ENCODE results near the gene MACROH2A2. TPM values are rescaled to one million over a fixed set of nuclear protein-coding genes. Genes with fewer than 3 reads are reported as not detected.
"Not testable (repeated sequence)": the region's sequence is repeated elsewhere in the genome, so short reads cannot be mapped to it uniquely, and the experiment has no call there.

MACROH2A2 gene
- total and polyA plus RNA-seq, 5 donors from 2014 or later = 2.4 to 4.1 (median 3.3) TPM

GRCh38 chr10:70068925-70069324 is 16.3 kb downstream of the MACROH2A2 start:
- H3K4me3 Mint-ChIP-seq = no peak overlapping the region
- ATAC-seq (ENCODE audit: low read depth in 2 of 2) = no peak

DNA sequence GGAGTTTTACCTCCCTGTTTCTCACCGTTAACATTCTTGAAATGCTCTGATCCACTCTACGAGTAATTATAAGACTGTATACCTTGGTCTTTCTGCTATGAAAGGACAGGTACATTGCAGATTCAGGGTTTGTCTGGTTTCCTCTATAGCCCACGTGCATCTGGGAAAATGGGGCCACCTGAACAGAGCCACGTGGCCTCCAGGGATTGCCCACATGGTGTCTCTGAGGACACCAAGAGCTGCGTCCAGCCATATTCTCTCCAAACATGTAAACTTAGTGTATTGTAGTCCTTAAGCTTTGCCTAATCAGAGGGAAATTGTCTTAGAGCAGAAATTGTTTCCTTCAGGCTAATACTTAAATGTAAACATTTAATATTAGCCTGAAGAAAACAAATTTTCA is 16.7 kb downstream of the MACROH2A2 start:
- no peak overlapping the region for H3K27ac Mint-ChIP-seq
- Histone ChIP-seq H3K9me3 (ENCODE audit: control insufficient read depth in 2 of 2, low read length in 2 of 2) (no peaks in the 10 kb centered on the region), H3K4me3 (ENCODE audit: low read depth, low read length) (no peak overlapping the region), H3K27me3 (ENCODE audit: control insufficient read depth, insufficient read depth, low read length) (no peaks in the 10 kb centered on the region), H3K36me3 (ENCODE audit: control insufficient read depth, insufficient read depth, low read length) (no peaks in the 10 kb centered on the region), H3K27ac (ENCODE audit: insufficient read depth, low read length, poor library complexity, severe bottlenecking) (no peak overlapping the region), H3K4me1 (ENCODE audit: control insufficient read depth, insufficient read depth, low read length, poor library complexity, severe bottlenecking) (no peaks in the 10 kb centered on the region)
- no peaks in the 10 kb centered on the region for H3K36me3 Mint-ChIP-seq
- H3K27me3 Mint-ChIP-seq = peaks cover 21% of the 10 kb centered on the region
- no peaks in the 10 kb centered on the region for H3K9me3 Mint-ChIP-seq
- H3K4me1 Mint-ChIP-seq = no peaks in the 10 kb centered on the region
- H3K4me3 Mint-ChIP-seq = no peak overlapping the region
- DNase-seq (no peak), ATAC-seq (ENCODE audit: low read depth in 2 of 2) (no peak)

More at GRCh38 chr10:70068925-70069324, 16.3 kb downstream of the MACROH2A2 start:
- H3K27ac ChIP-seq (ENCODE audit: insufficient read depth, low read length, poor library complexity, severe bottlenecking) = no peak overlapping the region
- no peaks in the 10 kb centered on the region for H3K27me3 ChIP-seq (ENCODE audit: control insufficient read depth, insufficient read depth, low read length)
- H3K36me3 Mint-ChIP-seq = no peaks in the 10 kb centered on the region
- peaks cover 21% of the 10 kb centered on the region for H3K27me3 Mint-ChIP-seq
- H3K27ac Mint-ChIP-seq = no peak overlapping the region
- H3K4me1 ChIP-seq (ENCODE audit: control insufficient read depth, insufficient read depth, low read length, poor library complexity, severe bottlenecking) = no peaks in the 10 kb centered on the region
- no peaks in the 10 kb centered on the region for H3K36me3 ChIP-seq (ENCODE audit: control insufficient read depth, insufficient read depth, low read length)
- no peak overlapping the region for H3K4me3 ChIP-seq (ENCODE audit: low read depth, low read length)
- DNase-seq = no peak
- H3K9me3 Mint-ChIP-seq = no peaks in the 10 kb centered on the region
- H3K9me3 ChIP-seq (ENCODE audit: control insufficient read depth in 2 of 2, low read length in 2 of 2) = no peaks in the 10 kb centered on the region
- no peaks in the 10 kb centered on the region for H3K4me1 Mint-ChIP-seq

GRCh38 chr10:70070834-70071233 is 18.2 kb downstream of the MACROH2A2 start:
- Histone ChIP-seq H3K4me3 (ENCODE audit: low read depth, low read length) (no peak overlapping the region), H3K9me3 (ENCODE audit: control insufficient read depth in 2 of 2, low read length in 2 of 2) (no peaks in the 10 kb centered on the region), H3K4me1 (ENCODE audit: control insufficient read depth, insufficient read depth, low read length, poor library complexity, severe bottlenecking) (no peaks in the 10 kb centered on the region), H3K27ac (ENCODE audit: insufficient read depth, low read length, poor library complexity, severe bottlenecking) (no peak overlapping the region), H3K27me3 (ENCODE audit: control insufficient read depth, insufficient read depth, low read length) (no peaks in the 10 kb centered on the region), H3K36me3 (ENCODE audit: control insufficient read depth, insufficient read depth, low read length) (no peaks in the 10 kb centered on the region)
- Mint-ChIP-seq H3K36me3 (no peaks in the 10 kb centered on the region), H3K27ac (no peak overlapping the region), H3K4me3 (no peak overlapping the region), H3K9me3 (no peaks in the 10 kb centered on the region), H3K27me3 (peaks cover 16% of the 10 kb centered on the region), H3K4me1 (no peaks in the 10 kb centered on the region)
- DNase-seq = no peak
- no peak for ATAC-seq (ENCODE audit: low read depth in 2 of 2)

GRCh38 chr10:70074165-70074564 is 21.5 kb downstream of the MACROH2A2 start:
- H3K9me3 Mint-ChIP-seq = peaks cover 0 to 1% (median 0%) of the 10 kb centered on the region in 7 donors
- no peak for ATAC-seq (ENCODE audit: low read depth in 2 of 2)
- no peak overlapping the region for H3K27ac Mint-ChIP-seq

GRCh38 chr10:70074971-70075370 is 22.3 kb downstream of the MACROH2A2 start:
- H3K9me3 Mint-ChIP-seq = peaks cover 0 to 1% (median 0%) of the 10 kb centered on the region in 7 donors
- no peaks in the 10 kb centered on the region for H3K27me3 ChIP-seq (ENCODE audit: control insufficient read depth, insufficient read depth, low read length)
- H3K4me1 Mint-ChIP-seq = no peaks in the 10 kb centered on the region
- peaks cover 20% of the 10 kb centered on the region for H3K27me3 Mint-ChIP-seq
- DNase-seq (no peak), ATAC-seq (ENCODE audit: low read depth in 2 of 2) (no peak)
- no peaks in the 10 kb centered on the region for H3K36me3 Mint-ChIP-seq
- H3K27ac Mint-ChIP-seq = peak overlapping the region in 1 of 3 donors; percentile 20
- no peak overlapping the region for H3K27ac ChIP-seq (ENCODE audit: insufficient read depth, low read length, poor library complexity, severe bottlenecking)
- no peaks in the 10 kb centered on the region for H3K9me3 ChIP-seq (ENCODE audit: control insufficient read depth in 2 of 2, low read length in 2 of 2)
- H3K4me3 Mint-ChIP-seq = no peak overlapping the region
- H3K36me3 ChIP-seq (ENCODE audit: control insufficient read depth, insufficient read depth, low read length) = no peaks in the 10 kb centered on the region
- H3K4me1 ChIP-seq (ENCODE audit: control insufficient read depth, insufficient read depth, low read length, poor library complexity, severe bottlenecking) = no peaks in the 10 kb centered on the region
- H3K4me3 ChIP-seq (ENCODE audit: low read depth, low read length) = no peak overlapping the region

More at GRCh38 chr10:70074165-70074564, 21.5 kb downstream of the MACROH2A2 start:
- H3K4me1 Mint-ChIP-seq = no peaks in the 10 kb centered on the region
- no peak overlapping the region for H3K4me3 Mint-ChIP-seq
- Histone ChIP-seq H3K27me3 (ENCODE audit: control insufficient read depth, insufficient read depth, low read length) (no peaks in the 10 kb centered on the region), H3K27ac (ENCODE audit: insufficient read depth, low read length, poor library complexity, severe bottlenecking) (no peak overlapping the region), H3K4me1 (ENCODE audit: control insufficient read depth, insufficient read depth, low read length, poor library complexity, severe bottlenecking) (no peaks in the 10 kb centered on the region), H3K9me3 (ENCODE audit: control insufficient read depth in 2 of 2, low read length in 2 of 2) (no peaks in the 10 kb centered on the region), H3K36me3 (ENCODE audit: control insufficient read depth, insufficient read depth, low read length) (no peaks in the 10 kb centered on the region), H3K4me3 (ENCODE audit: low read depth, low read length) (no peak overlapping the region)
- DNase-seq = no peak
- no peaks in the 10 kb centered on the region for H3K36me3 Mint-ChIP-seq
- H3K27me3 Mint-ChIP-seq = peaks cover 16% of the 10 kb centered on the region

- no peak overlapping the region for H3K4me3 Mint-ChIP-seq
- H3K9me3 ChIP-seq (ENCODE audit: control insufficient read depth in 2 of 2, low read length in 2 of 2) = no peaks in the 10 kb centered on the region
- H3K4me1 ChIP-seq (ENCODE audit: control insufficient read depth, insufficient read depth, low read length, poor library complexity, severe bottlenecking) = no peaks in the 10 kb centered on the region
- no peak for DNase-seq
- peak overlapping the region in 1 of 3 donors; percentile 39 for H3K27ac Mint-ChIP-seq
- H3K4me3 ChIP-seq (ENCODE audit: low read depth, low read length) = no peak overlapping the region
- peaks cover 0 to 1% (median 0%) of the 10 kb centered on the region in 7 donors for H3K9me3 Mint-ChIP-seq
- no peaks in the 10 kb centered on the region for H3K36me3 ChIP-seq (ENCODE audit: control insufficient read depth, insufficient read depth, low read length)
- H3K36me3 Mint-ChIP-seq = no peaks in the 10 kb centered on the region
- no peaks in the 10 kb centered on the region for H3K27me3 ChIP-seq (ENCODE audit: control insufficient read depth, insufficient read depth, low read length)
- no peaks in the 10 kb centered on the region for H3K4me1 Mint-ChIP-seq
- ATAC-seq (ENCODE audit: low read depth in 2 of 2) = no peak
- no peak overlapping the region for H3K27ac ChIP-seq (ENCODE audit: insufficient read depth, low read length, poor library complexity, severe bottlenecking)
- H3K27me3 Mint-ChIP-seq = peaks cover 20% of the 10 kb centered on the region
These were observed 25.7 kb downstream of the MACROH2A2 start for GRCh38 chr10:70078329-70078728.

GRCh38 chr10:70078937-70079336 is 26.3 kb downstream of the MACROH2A2 start:
- Mint-ChIP-seq H3K4me1 (peaks cover 0 to 2% (median 0%) of the 10 kb centered on the region in 4 donors), H3K36me3 (no peaks in the 10 kb centered on the region), H3K4me3 (no peak overlapping the region), H3K9me3 (peaks cover 0 to 1% (median 0%) of the 10 kb centered on the region in 7 donors), H3K27ac (no peak overlapping the region), H3K27me3 (peaks cover 20% of the 10 kb centered on the region)
- no peaks in the 10 kb centered on the region for H3K27me3 ChIP-seq (ENCODE audit: control insufficient read depth, insufficient read depth, low read length)
- H3K4me3 ChIP-seq (ENCODE audit: low read depth, low read length) = no peak overlapping the region
- no peak overlapping the region for H3K27ac ChIP-seq (ENCODE audit: insufficient read depth, low read length, poor library complexity, severe bottlenecking)
- no peaks in the 10 kb centered on the region for H3K4me1 ChIP-seq (ENCODE audit: control insufficient read depth, insufficient read depth, low read length, poor library complexity, severe bottlenecking)
- H3K36me3 ChIP-seq (ENCODE audit: control insufficient read depth, insufficient read depth, low read length) = no peaks in the 10 kb centered on the region
- no peak for DNase-seq
- ATAC-seq (ENCODE audit: low read depth in 2 of 2) = no peak
- no peaks in the 10 kb centered on the region for H3K9me3 ChIP-seq (ENCODE audit: control insufficient read depth in 2 of 2, low read length in 2 of 2)

GRCh38 chr10:70080789-70081188 is 28.1 kb downstream of the MACROH2A2 start:
- not testable (repeated sequence) for H3K9me3 ChIP-seq (ENCODE audit: control insufficient read depth in 2 of 2, low read length in 2 of 2); H3K4me1 Mint-ChIP-seq; H3K36me3 ChIP-seq (ENCODE audit: control insufficient read depth, insufficient read depth, low read length); H3K4me3 ChIP-seq (ENCODE audit: low read depth, low read length); DNase-seq; H3K4me3 Mint-ChIP-seq; H3K9me3 Mint-ChIP-seq; H3K4me1 ChIP-seq (ENCODE audit: control insufficient read depth, insufficient read depth, low read length, poor library complexity, severe bottlenecking); H3K27me3 ChIP-seq (ENCODE audit: control insufficient read depth, insufficient read depth, low read length); H3K27ac ChIP-seq (ENCODE audit: insufficient read depth, low read length, poor library complexity, severe bottlenecking); H3K27ac Mint-ChIP-seq; H3K36me3 Mint-ChIP-seq; ATAC-seq (ENCODE audit: low read depth in 2 of 2)
- peaks cover 18% of the 10 kb centered on the region for H3K27me3 Mint-ChIP-seq
